Measurements from ENCODE around the gene SPACA9.
A peak's percentile ranks its signal among the peaks of the same experiment; 100 is the strongest.

The SPACA9 gene

DNA sequence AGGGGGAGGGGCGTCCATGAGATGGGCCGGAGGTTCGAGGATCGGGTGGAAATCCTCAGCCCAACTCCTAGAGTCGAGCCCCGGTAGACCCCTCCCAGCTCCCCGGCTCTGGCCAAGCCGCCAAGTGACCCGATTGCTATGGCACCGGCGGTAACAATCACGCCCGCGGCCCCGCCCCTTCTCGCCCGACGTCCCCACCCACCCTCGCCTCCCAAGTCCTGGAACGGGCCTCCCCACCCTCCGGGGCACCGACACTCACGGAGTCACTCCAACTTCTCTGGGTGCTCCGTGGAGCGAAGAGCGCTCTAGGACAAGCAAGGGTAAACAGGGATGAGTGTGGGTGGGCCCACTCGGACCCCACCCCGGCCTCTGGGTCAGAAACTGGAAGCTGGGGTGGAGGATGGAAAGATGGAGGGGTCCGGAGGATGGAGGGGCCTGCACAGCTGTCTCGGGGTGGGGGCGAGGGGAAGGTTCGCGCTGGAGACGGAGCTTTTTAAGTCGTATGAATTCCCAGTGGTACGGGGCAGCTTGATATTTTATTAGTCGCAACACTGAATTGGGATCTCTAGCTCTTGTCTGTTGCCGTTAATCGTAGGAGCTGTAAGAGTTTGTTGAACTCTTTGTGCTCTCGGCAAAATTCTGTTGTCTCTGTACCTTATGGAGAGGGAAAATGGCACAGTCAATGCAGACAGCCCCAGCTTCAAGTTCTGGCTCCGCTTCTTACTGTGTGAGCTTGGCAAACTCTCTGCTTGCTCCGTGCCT is at the start of gene SPACA9:
Gene SPACA9 (plus strand): TSS at position 204 of the 762 bp plus-strand sequence. CDS start 5,050 bp downstream, outside the sequence.
- peak; percentile 63 for DNase-seq (ENCODE audit: low read depth)

DNA sequence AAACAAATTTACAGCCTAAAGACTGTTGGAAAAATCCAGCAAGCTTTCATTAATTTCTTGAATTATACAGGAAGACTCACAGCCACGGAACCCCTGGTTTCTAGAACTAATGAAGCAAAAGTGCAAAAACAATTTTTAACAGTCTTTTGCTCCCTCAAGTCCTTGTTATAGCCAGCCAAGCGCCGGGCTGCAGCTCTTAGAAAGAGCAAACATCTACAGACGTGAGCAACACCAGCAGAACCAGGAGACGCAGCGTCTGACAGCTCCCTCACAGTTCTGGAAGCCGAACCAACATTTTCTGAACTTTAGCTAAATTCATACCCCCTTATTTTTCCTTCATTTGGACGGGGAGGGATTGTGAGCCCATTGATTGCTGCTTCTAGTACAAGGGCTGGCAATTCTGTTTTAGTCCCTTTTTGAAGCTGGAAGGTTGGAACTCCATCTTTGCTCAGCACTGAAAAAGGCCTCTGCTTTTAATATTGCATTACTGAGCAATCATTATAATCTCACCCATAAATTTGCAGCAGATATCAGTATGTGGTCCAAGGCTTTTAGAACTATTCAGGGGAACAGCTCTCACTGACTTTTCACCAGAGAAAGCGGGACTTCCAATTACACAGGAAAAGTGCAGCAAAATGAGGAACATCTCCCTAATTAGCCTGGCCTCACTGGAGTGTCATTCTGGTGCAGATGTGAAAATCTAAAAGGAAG is 46.4 kb upstream of the SPACA9 start:
- no peak for DNase-seq (ENCODE audit: low read depth)

DNA sequence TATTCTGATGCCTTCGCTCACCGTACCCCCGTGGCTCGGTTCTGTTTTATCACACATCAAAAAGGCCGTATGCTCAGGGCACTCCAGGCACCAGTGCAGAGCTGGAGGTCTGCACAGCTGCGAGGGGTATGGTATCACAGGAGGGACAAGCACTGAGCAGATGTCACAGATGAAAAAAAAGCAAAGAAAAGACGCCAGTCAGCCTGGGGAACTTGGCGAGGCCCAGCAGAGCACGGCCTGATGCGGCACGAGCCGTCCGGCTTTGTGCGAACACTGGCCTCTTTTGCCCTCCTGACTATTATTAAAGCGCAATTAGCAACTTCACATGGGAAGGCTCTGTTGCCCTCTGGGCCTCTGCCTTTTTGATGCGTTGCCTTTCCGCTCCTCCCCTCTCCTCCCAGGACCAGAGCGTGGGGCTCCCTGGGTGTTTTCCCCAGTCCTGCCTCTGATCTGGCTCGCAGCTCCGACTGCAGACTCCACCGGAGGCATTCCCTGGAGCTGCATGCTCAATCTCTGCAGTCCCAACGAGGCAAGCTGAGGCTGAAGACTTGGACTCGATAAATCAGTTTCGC is 45.1 kb upstream of the SPACA9 start:
- DNase-seq (ENCODE audit: low read depth): no peak

DNA sequence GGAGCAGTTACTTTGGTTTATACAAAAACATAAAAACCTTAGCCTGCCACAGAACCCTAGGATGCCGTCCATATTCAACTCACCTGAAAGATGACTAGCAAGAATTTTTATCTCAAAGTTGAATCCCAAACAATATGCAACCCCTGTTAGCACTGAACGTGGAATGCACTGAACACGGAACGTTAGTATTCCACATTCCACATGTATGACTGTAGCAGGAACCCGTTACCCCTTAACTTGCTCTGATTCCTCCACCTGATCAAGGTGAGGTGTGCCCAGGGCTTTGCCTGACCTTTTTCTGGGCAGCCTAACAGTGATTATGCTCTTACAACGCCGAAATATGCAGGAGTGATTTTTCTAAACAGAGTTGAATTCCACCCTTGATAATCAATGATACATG is 44.4 kb upstream of the SPACA9 start:
- DNase-seq (ENCODE audit: low read depth): no peak

DNA sequence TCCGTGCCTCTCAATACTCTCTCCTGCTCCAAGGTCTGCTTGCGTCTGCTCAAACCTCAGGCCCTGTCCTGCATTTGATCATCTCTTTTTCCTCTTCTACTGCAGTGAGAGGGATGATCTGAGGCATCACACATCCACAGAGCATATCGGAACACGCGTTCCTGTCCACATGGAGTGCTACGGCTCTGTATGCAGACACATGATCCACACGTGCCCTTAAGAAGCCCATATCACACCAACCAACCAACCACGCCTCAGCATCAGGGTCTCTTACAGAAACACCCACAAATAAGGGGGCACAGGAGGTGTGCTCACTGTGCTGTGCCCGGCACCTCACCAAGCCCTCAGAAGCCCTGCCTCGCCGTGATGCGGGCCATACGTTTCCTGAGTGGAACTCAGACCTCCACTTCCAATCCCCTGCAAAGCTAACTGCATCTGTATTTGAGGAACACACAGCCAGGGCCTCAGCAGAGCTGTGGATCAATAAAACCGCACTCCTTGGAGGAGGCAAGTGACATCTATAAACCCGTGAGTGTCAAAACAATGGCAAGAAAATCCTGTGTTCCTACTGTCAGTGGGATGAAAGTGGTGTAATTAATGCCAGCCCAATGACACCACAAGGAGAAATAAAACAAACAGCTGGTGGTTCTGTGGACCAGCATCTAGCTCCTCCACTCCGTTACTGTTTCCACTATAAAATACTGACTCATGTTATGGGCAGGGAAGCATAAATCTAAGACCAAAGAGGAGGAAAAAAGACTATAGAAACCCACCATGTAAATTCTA is 41.0 kb upstream of the SPACA9 start:
- DNase-seq (ENCODE audit: low read depth): no peak

DNA sequence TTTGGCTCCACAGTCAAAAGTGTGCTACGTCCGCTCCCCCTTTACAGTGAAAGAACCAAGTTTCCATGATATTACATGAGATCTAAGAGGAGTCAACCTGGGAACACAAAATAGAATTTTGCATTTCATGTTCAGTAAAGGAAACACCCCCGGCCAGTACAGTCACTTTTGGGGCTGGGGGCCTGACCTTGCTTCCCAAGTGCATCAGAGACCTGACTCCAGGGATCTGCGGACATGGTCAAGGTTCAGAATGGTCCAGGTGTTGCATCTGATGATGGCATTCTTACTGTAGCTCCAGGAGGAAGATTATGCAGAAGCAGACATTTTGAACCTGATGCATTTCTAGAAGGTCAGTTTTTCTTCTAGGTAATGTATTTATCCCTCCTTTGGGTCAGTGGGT is 40.4 kb upstream of the SPACA9 start:
- no peak for DNase-seq (ENCODE audit: low read depth)

DNA sequence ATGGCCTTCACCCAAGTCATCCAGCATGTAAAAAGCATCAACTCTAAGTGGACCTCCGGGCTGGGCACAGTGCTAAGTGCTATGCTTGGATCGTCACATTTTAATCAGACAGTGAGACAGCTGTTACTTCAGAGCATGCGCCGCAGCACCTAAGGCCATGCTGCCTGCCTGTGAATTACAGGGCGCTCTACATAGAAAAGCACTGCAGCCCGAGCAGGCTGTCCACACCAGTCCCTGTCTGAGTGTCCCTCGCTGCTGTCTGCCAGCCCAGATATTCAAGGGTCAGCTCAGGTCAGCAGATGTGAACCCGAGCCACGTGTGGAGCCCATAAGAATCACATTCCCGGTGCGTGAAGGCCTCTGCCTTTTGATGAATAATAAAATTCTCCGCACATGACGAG is 37.7 kb upstream of the SPACA9 start:
- DNase-seq (ENCODE audit: low read depth): peak; percentile 18

DNA sequence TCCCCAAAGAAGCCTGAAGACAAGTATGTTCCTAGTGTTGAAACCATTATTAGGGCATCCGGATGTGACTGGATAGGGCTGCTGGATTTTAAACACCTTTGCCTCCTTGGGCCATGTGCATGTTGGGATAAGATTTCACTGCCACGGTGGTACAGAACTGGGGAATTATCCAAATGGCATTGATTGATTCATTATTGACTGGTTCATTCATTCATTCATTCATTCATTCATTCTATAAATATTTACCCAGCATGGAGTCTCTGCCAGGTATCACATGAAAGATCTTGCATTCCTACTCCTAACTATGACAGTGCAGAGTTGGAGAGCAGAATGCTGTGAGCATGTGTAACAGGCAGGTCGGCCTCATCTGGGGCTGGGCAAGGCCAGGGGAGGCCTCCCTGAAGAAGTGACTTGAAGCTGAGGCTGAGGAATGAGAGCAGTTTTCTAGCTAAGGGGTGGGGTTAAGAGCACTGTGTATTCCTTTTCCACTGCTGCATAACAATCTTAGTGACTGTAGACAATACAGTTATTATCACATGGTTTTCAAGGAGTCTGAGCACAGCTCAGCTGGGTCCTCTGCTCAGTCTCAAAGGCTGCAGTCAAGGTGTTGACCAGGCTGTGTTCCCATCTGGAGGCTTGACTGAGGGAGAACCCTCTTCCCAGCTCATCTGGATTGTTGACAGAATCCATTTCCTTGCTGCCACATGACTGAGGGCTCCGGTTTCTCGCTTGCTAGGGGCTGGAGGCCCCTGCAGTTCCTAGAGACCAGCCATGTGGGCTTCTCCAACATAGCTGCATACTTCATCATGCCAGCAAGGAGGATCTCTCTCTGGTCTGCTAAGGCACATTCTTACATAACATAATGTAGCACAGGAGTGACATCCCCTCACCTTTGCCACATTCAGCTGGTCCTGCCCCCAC is 36.3 kb upstream of the SPACA9 start:
- DNase-seq (ENCODE audit: low read depth): no peak

DNA sequence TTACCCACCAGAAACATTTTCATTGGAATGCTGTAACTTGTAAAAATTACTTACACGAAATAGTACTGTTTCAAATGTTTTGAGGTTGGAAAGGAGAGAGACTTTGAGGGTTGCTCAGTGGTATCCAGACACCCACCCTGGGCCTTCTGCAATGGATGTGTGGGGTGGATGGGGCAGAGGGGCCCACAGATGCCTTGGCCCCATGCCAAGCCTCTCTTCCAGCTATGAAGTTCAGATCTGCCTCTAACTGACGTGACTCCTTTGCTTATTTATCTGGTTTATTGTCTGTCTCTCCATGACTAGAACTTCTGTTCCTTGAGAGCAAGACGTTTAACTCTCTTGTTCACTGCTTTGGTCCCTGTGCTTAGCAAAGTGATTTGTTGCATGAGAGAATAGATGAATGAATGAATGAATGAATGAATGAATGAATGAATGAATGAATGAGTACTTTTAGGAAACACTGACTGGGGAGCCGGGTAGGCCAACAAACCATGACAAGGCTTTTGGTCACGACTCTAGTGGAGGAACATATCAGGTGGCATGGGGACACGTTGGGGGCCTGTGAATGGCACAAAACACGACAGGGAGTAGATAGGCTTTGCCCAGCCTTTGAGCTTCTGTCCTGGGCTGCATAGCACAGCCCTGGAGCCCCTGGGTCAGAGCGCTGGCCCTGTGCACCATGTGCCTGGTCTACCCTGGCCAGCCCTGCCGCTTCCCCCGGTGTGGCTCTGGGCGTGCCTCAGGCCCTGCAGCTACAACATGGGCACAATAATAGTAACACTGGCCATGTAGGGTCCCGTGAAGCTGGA is 32.4 kb upstream of the SPACA9 start:
- no peak for DNase-seq (ENCODE audit: low read depth)

DNA sequence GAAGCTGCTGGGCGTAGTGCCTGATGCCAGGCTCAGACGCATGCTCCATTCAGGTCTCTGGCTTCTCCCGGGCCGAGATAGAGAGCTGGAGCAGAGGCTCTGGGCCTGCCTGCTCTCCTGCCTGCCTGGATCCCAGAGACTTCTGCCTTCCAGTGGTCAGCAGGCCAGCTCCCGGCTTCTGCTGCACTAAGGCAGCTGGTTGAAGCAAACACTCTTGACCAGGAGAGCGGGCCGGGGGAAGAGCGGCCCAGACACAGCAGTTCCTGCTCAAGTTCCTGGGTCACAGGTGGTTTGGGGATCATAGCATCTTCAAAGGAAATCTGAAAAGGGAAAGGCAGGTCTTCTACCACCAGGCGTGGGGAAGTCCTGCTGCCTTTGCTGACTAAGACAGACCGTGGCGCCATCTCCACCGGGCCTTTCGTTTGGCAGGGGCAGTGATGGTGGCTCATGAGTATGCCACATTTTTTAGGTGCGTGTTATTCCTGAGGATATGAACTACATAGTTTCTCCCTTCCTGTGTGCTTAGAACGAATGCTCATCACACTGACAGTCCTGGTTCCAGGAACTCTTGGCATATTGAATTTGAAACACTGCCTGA is 31.7 kb upstream of the SPACA9 start:
- DNase-seq (ENCODE audit: low read depth): no peak

DNA sequence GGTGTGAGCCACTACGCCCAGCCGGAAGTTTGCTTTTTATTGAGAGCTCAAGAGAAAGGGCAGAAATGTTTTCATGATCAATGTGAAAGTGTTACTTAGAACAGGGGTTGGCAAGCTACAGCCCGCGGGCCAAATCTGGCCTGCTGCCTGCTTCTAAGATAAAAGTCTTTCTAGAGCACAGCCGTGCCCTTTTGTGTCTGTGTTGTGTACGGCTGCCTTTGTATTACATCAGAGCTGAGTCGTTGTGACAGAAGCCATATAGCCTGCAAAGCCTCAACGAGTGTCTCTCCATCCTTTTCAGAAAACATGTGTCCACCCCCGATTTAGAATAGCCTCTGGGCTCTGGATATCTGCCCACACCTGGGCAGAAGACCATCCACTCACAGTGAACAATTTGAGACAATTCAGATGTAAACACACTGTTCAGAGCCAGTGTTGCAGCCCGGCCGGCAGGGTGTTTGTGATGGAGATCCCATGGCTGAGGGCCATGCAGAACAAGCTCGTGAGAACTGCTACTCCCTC is 29.5 kb upstream of the SPACA9 start:
- DNase-seq (ENCODE audit: low read depth): no peak

DNA sequence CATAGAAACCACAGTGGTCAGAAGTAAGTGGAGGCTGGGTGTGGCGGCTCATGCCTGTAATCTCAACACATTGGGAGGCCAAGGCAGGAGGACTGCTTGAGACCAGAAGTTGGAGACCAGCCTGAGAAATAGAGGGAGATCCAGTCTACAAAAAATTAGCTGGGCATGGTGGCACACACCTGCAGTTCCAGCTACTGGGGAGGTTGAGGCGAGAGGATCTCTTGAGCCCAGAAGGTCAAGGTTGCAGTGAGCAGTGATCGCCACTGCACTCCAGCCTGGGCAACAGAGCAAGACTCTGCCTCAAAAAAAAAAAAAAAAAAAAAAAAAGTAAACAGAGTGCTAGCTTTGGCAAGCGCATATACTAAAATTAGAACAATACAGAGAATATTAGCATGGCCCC is 25.2 kb upstream of the SPACA9 start:
- no peak for DNase-seq (ENCODE audit: low read depth)

DNA sequence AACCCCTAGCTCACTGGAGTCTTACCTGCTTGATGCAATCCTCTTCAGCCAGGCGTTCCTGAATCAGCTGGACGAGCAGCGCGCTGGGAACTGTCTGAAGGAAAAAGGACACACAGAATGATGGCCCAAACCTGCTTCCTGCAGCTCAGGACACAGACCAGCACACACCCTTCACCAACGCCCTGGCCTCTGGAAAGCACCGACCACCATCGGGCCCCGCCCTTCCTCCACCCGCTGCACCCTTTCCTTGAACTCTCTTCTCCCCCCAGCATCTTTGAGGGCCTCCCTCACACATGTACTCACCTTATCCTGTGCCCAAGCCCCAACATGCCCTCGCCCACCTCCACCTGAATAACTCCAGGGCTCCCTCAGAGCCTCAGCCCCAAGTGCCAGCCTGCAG is 23.9 kb upstream of the SPACA9 start:
- DNase-seq (ENCODE audit: low read depth): no peak

DNA sequence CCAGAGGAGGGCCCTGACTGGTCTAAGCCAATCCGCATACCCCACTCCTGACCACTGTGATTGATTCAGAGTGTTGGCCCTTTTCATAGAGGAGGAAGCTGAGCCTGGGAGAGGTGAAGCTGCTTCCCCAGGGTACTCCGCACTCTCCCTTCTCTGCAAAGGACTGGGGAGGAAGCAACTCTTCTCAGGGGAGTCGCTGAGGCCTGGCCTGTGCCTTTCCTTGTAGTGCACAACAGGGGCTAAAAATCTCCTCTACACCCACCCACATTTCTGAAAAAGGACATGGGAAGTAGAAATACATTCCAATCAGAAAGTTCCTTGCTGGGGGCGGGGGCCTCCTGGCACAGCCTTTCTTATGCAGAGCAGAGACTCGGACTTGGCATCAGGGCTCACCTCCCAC is 22.8 kb upstream of the SPACA9 start:
- no peak for DNase-seq (ENCODE audit: low read depth)

DNA sequence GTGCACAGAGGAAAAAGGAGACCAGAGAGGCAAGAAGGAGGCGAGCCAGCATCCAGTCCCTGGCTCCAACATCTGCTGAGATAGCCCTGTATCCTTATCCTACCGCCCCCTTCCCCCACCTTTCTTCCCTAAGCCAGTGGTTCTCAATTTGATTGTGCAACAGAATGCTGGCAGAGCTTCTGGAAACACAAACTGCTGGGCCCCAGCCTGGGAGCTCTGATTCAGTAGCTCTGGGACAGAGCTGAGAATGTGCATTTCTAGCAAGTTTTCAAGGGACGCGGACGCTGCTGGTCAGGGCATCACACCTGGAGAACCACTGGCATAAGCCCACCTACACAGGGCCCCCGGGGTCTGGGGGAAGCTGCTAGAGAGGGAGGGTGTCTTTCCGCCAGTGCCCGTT is 21.7 kb upstream of the SPACA9 start:
- DNase-seq (ENCODE audit: low read depth): peak; percentile 37

DNA sequence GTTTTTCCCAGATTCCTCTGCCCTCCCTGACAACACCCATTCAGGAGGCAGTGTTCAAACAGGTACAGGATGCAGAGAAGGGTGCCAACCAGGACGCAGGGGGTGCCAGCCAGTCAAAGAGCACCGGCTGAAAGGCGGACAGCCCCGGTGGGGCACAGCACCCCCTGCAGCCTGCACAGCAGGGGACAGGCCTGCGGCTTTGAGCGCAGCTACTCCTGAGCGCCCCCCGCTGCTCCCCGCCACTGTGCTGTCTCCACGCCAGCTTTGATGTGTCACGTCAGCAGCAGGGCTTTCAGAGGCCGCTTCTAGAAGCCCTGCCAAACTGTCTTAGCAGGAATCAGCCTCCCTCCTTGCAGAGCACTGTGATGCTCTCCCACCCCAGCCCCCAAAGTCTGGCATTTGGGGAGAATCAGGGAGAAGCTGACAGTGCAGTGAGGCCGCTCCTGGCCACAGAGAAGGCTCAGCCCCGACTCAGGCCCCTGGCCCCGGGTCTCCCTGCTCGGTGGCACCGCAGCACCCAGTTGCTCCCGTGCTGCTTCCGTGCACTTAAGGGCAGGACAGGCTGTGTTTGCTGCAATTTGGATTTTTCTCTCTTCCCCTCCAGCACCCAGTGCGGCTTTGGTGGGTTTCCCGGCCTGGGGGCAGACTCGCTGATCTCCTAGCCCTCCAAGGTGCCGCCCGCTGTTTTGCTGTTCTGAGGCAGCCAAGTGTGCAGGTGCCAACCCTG is 20.9 kb upstream of the SPACA9 start:
- DNase-seq (ENCODE audit: low read depth): no peak

DNA sequence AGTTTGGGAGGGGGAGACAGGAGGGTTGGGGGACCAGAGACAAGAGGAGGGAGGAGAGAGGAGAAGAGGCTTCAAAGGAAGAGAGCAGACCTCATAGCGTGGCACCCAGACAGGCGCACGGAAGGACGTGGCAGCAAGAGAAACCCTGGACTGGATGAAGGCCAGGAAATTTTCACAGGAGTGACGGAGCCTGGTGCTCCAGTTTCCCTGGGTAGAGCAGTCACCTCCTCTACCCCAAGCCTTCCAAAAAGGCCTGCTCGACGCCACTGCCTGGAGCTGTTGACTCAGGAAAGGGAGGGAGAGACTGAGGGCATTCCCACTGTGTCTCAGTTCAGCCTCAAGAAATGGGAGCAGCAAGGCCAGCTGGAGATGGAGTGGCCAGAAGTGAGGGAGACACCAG is 19.9 kb upstream of the SPACA9 start:
- no peak for DNase-seq (ENCODE audit: low read depth)

DNA sequence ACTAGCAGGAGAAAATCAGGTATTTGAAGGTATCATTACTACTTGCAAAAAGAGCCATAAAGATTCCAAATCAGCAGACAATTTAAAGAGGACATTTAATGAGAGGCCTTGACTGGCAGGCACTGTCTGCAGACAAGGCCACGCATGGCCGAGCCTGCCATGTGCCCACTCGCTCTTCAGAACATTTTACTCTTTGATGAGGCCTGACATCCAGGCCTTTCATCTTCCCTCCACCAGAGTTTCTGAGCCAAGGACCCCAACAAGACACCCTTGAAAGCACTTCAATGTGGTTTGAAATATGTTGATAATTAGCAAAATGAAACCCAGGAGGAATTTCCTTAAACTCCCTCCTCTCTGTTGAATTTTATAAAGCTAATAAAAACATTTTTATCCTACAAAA is 17.0 kb upstream of the SPACA9 start:
- no peak for DNase-seq (ENCODE audit: low read depth)

DNA sequence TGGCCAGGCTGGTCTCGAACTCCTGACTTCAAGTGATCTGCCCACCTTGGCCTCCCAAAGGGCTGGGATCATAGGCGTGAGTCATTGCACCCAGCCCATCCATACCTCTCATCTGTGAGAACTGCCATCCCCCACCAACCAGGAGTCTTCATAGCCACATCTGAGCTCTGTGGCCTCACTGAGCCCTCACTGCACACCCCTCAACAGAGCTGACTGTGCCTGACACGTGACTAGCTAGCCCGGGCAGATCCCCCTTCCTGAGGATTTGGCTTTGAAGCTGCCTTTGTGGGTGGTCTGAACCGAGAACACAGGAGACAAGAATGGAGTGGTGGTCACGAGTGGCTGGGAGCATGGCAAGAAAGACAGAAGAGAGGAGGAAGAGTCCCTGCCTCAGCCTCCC is 16.2 kb upstream of the SPACA9 start:
- no peak for DNase-seq (ENCODE audit: low read depth)

Data from EH (cell line).